H1 (cell line): ENCODE measurements around the gene NT5C1A. TPM values are rescaled to one million over a fixed set of nuclear protein-coding genes. Genes with fewer than 3 reads are reported as not detected.
A peak's percentile ranks its signal among the peaks of the same experiment; 100 is the strongest.

Source experiments
- CTCF ChIA-PET: fragments of 300-600 bp; sonication (Branson Sonifier 250); formaldehyde crosslinking; loops from one replicate; lab custom pipeline; 2021; ENCODE audit not compliant: partially characterized antibody; lab: Charles Lee
- POLR2A ChIA-PET: fragments of 300-600 bp; sonication (Branson Sonifier 250); formaldehyde crosslinking; loops from one replicate; lab custom pipeline; 2021; ENCODE audit warnings: inconsistent platforms; ENCODE audit not compliant: partially characterized antibody; lab: Charles Lee
- DNase-seq, 2 experiments: peaks; one replicate each; pipeline versions ENCODE4 v3.0.0 to v3.0.0-alpha.2; 2010 to 2022; ENCODE audit warnings: low spot score in 2 of 2, low read depth in 1 of 2, mixed read lengths in 1 of 2
- FAIRE-seq: peaks from 2 replicates; lab custom pipeline; 2011; peaks lifted over from hg19 to GRCh38; lab: Jason Lieb, UNC
- H2AFZ ChIP-seq: 2 replicates; pipeline ENCODE4 v1.8.1; 2012; ENCODE audit warnings: low read length, inconsistent platforms
- H2AK5ac ChIP-seq: 2 replicates; pipeline ENCODE4 v1.6.1; 2013; ENCODE audit warnings: low read depth, low read length
- H2BK120ac ChIP-seq: replicated peaks from 2 replicates; pipeline ENCODE3; 2013; ENCODE audit warnings: low read depth, low read length, inconsistent platforms
- H2BK12ac ChIP-seq: 2 replicates; pipeline ENCODE4 v1.6.1; 2013; ENCODE audit warnings: low read depth, low read length
- H2BK15ac ChIP-seq: 2 replicates; pipeline ENCODE4 v1.6.1; 2013; ENCODE audit warnings: low read length
- H2BK20ac ChIP-seq: 2 replicates; pipeline ENCODE4 v1.6.1; 2013; ENCODE audit warnings: low read length
- H2BK5ac ChIP-seq: 2 replicates; pipeline ENCODE4 v1.6.1; 2013; ENCODE audit warnings: low read depth, low read length
- H3K14ac ChIP-seq: 2 replicates; pipeline ENCODE4 v1.6.1; 2013; ENCODE audit warnings: inconsistent platforms; ENCODE audit not compliant: insufficient read length
- H3K18ac ChIP-seq: 2 replicates; pipeline ENCODE4 v1.6.1; 2013; ENCODE audit warnings: low read length; ENCODE audit errors: extremely low read depth
- H3K23ac ChIP-seq: 2 replicates; pipeline ENCODE4 v1.6.1; 2013; ENCODE audit warnings: inconsistent platforms; ENCODE audit not compliant: insufficient read length
- H3K23me2 ChIP-seq: 2 replicates; pipeline ENCODE4 v1.6.1; 2013; ENCODE audit warnings: low read depth, low read length
- H3K27ac ChIP-seq: 2 replicates; pipeline ENCODE4 v1.6.1; 2011; ENCODE audit warnings: low read depth, low read length, inconsistent platforms
- H3K27me3 ChIP-seq, 4 experiments: replicated peaks in 1 of 4; 1 replicate in 1 of 4; 2 replicates in 3 of 4; pipeline versions ENCODE4 v1.6.1 to v1.8.1; 2011 to 2013; ENCODE audit warnings: low read length in 3 of 4, mild to moderate bottlenecking in 3 of 4, inconsistent platforms in 2 of 4, mixed read lengths in 2 of 4, moderate library complexity in 1 of 4; ENCODE audit not compliant: control insufficient read depth in 3 of 4, insufficient read depth in 3 of 4; ENCODE audit errors: extremely low read depth in 1 of 4
- H3K36me3 ChIP-seq, 4 experiments: 2 replicates each; pipeline versions ENCODE4 v1.6.1 to v1.8.1; 2011 to 2013; ENCODE audit warnings: mild to moderate bottlenecking in 4 of 4, low read length in 3 of 4, moderate library complexity in 2 of 4, control low read depth in 1 of 4, inconsistent platforms in 1 of 4; ENCODE audit not compliant: insufficient read depth in 4 of 4, control insufficient read depth in 2 of 4
- H3K4ac ChIP-seq: replicated peaks from 2 replicates; pipeline ENCODE3; 2013; ENCODE audit warnings: low read length, low read depth, mixed read lengths, inconsistent platforms; ENCODE audit not compliant: insufficient read length
- H3K4me1 ChIP-seq, 4 experiments: replicated peaks in 1 of 4; 1 replicate in 1 of 4; 2 replicates in 3 of 4; pipeline versions ENCODE4 v1.6.1 to v1.8.1; 2011 to 2013; ENCODE audit warnings: low read length in 3 of 4, inconsistent platforms in 2 of 4, mixed read lengths in 1 of 4; ENCODE audit not compliant: insufficient read depth in 4 of 4, control insufficient read depth in 3 of 4
- H3K4me2 ChIP-seq, 2 experiments: 2 replicates each; pipeline versions ENCODE4 v1.6.1 to v1.8.1; 2011 to 2013; ENCODE audit warnings: low read depth in 2 of 2, low read length in 2 of 2, control low read depth in 1 of 2, inconsistent platforms in 1 of 2, mild to moderate bottlenecking in 1 of 2; ENCODE audit not compliant: insufficient read depth in 1 of 2
- H3K4me3 ChIP-seq, 4 experiments: fragments of 200-600, 300-600 bp in 1 of 4; sonication (generic), shearing (Covaris generic), sonication (Bioruptor Twin) in 1 of 4; 2 replicates each; pipeline versions ENCODE4 v1.5.1 to v1.8.1; 2011 to 2016; ENCODE audit warnings: low read length in 4 of 4, low read depth in 3 of 4, control low read depth in 2 of 4, inconsistent platforms in 2 of 4, mild to moderate bottlenecking in 2 of 4, mixed read lengths in 1 of 4, moderate library complexity in 1 of 4; ENCODE audit not compliant: insufficient read depth in 2 of 4; ENCODE audit errors: extremely low read depth in 1 of 4
- H3K56ac ChIP-seq: replicated peaks from 2 replicates; pipeline ENCODE3; 2013; ENCODE audit warnings: low read depth, mild to moderate bottlenecking, mixed read lengths, low read length, inconsistent platforms; ENCODE audit not compliant: insufficient read length
- H3K79me1 ChIP-seq: 2 replicates; pipeline ENCODE4 v1.6.1; 2013; ENCODE audit warnings: low read depth, low read length, control low read depth
- H3K79me2 ChIP-seq, 2 experiments: 2 replicates each; pipeline versions ENCODE4 v1.6.1 to v1.8.1; 2012 to 2013; ENCODE audit warnings: low read length in 2 of 2, mild to moderate bottlenecking in 2 of 2, inconsistent platforms in 1 of 2; ENCODE audit not compliant: insufficient read depth in 2 of 2, control insufficient read depth in 1 of 2
- H3K9ac ChIP-seq, 4 experiments: replicated peaks in 1 of 4; 1 replicate in 1 of 4; 2 replicates in 3 of 4; pipeline versions ENCODE4 v1.6.1 to v1.8.1; 2011 to 2013; ENCODE audit warnings: low read depth in 3 of 4, low read length in 3 of 4, control low read depth in 2 of 4, mild to moderate bottlenecking in 2 of 4, moderate library complexity in 2 of 4, inconsistent platforms in 1 of 4; ENCODE audit errors: extremely low read depth in 1 of 4
- H3K9me3 ChIP-seq, 2 experiments: 2 replicates each; pipeline versions ENCODE4 v1.6.1 to v1.8.1; 2012 to 2013; ENCODE audit warnings: mild to moderate bottlenecking in 2 of 2, moderate library complexity in 2 of 2, control low read depth in 1 of 2, inconsistent platforms in 1 of 2, low read depth in 1 of 2, low read length in 1 of 2, mixed read lengths in 1 of 2; ENCODE audit not compliant: insufficient read depth in 2 of 2
- H4K20me1 ChIP-seq, 2 experiments: replicated peaks in 1 of 2; 2 replicates each; pipeline versions ENCODE3 to v1.8.1; 2011 to 2013; ENCODE audit warnings: inconsistent platforms in 2 of 2, low read length in 2 of 2, mild to moderate bottlenecking in 1 of 2; ENCODE audit not compliant: insufficient read depth in 2 of 2, control insufficient read depth in 1 of 2
- H4K5ac ChIP-seq: 2 replicates; pipeline ENCODE4 v1.6.1; 2013; ENCODE audit warnings: low read length, low read depth, mixed read lengths, inconsistent platforms; ENCODE audit not compliant: insufficient read length
- H4K8ac ChIP-seq: 2 replicates; pipeline ENCODE4 v1.8.0; 2013; ENCODE audit warnings: mild to moderate bottlenecking, moderate library complexity, low read length, inconsistent platforms; ENCODE audit not compliant: insufficient read depth; ENCODE audit errors: extremely low read depth
- H4K91ac ChIP-seq: replicated peaks from 2 replicates; pipeline ENCODE3; 2013; ENCODE audit warnings: low read length, mixed read lengths, inconsistent platforms; ENCODE audit not compliant: insufficient read length
- E2F6 ChIP-seq: IDR thresholded peaks from 2 replicates; pipeline ENCODE4 v1.6.1; 2012; ENCODE audit warnings: inconsistent platforms
- EZH2 ChIP-seq: fragments of 200-600 bp; sonication (generic); IDR thresholded peaks from 2 replicates; pipeline ENCODE4 v1.7.1; 2012; ENCODE audit warnings: low read depth, mild to moderate bottlenecking, moderate library complexity, low read length, inconsistent platforms; ENCODE audit not compliant: severe bottlenecking
- HDAC6 ChIP-seq: IDR thresholded peaks from one replicate; pipeline ENCODE4 v1.7.1; 2012; ENCODE audit warnings: low read depth, mild to moderate bottlenecking, inconsistent platforms, low read length, moderate library complexity
- WGBS, 2 experiments: shearing (Covaris generic) in 1 of 2; methylation state at CpG; one replicate each; pipeline versions ENCODE4 v1.1.6 to v1.1.7; 2013 to 2015; ENCODE audit warnings: low lambda C conversion rate in 2 of 2, mixed read lengths in 2 of 2, inconsistent platforms in 1 of 2, low coverage in 1 of 2, missing lambda C conversion rate in 1 of 2; ENCODE audit not compliant: insufficient replicate concordance in 2 of 2, insufficient coverage in 1 of 2, insufficient read length in 1 of 2; ENCODE audit errors: extremely low coverage in 1 of 2, missing lambda C conversion rate in 1 of 2; 5-methylcytosine and 5-hydroxymethylcytosine counted together
- polyA plus RNA-seq, 7 experiments: library from polyadenylated mRNA; depleted of rRNA in 3 of 7; stranded (reverse) in 5 of 7; unstranded in 2 of 7; fragments of >200 nt in 5 of 7; fragments of 200-250 nt in 2 of 7; gene quantifications; 1 replicate in 5 of 7; 2 replicates in 1 of 7; 4 replicates in 1 of 7; pipeline versions ENCODE4 v1.2.1 to v1.2.3, GENCODE V29; 2011 to 2013; ENCODE audit warnings: missing spikeins in 2 of 7, mixed read lengths in 2 of 7
- total RNA-seq: library from RNA; stranded (reverse); fragmentation: NEBNext Ultra II Directional; extraction: Animal tissue kit (Norgen Biotek cat#: 25700); gene quantifications from 2 replicates; pipeline ENCODE4 v1.2.1, GENCODE V29; 2021

The NT5C1A gene
- total and polyA plus RNA-seq, 2 of the 8 experiments (the other 6 are each of a cell fraction or from before 2014, with no cell fraction given), result not detected

DNA sequence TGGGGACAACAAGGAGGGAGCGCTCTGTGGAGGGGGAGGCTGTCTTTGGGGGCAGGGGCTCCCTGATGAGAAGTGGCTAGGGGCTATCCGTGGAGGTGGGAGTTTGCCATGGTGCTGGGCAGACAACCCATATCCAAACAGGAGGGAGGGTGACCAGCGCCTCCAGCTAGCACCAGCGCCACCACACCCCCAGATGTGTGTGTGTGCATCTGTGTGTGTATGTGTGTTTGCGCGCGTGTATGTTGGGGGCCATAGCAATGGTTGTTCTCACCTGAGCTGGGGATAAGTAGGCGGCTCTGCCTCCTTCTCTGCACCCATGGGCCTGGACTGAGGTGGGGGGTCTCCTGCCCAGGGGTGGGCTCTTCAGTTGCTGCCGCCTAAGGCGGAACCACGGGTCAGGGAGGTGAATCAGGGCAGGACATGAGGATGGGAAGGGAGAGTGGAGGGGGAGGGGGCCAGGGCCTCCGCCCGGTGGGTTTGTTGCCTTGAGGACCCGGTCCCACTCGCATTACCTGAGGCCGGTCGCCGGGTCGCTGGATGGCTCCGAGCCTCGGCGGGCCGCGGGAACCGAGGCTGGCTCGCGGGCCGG lies 19.0 kb upstream of the NT5C1A start:
- H3K4ac ChIP-seq, result no peak overlapping the region
- no peak overlapping the region for H2BK12ac ChIP-seq
- H3K27ac ChIP-seq, result no peak overlapping the region
- no peak for FAIRE-seq
- peaks cover 77 to 99% (median 91%) of the 10 kb centered on the region in 4 experiments for H3K27me3 ChIP-seq
- H4K91ac ChIP-seq, result no peak overlapping the region
- no peaks in the 10 kb centered on the region for H3K79me1 ChIP-seq
- H3K23ac ChIP-seq, result no peak overlapping the region
- peaks cover 0 to 8% of the 10 kb centered on the region in 2 experiments for H4K20me1 ChIP-seq
- no peak for DNase-seq
- no peaks in the 10 kb centered on the region for H3K36me3 ChIP-seq
- peak overlapping the region; percentile 75 for H3K4me2 ChIP-seq
- peak overlapping the region in 3 of 4 experiments; percentile 17 to 56 (median 23); a peak in 5 of 8 replicates for H3K4me3 ChIP-seq
- no peak overlapping the region for H2BK5ac ChIP-seq
- CTCF ChIA-PET, result interaction anchor here (0.6 to 5.0 kb wide), 11 partner anchors 10 to 109 kb away, joined by 3 to 40 read pairs (median 3); partner anchors contain the start of gene NT5C1A
- H3K18ac ChIP-seq, result no peak overlapping the region
- H3K9me3 ChIP-seq, result no peaks in the 10 kb centered on the region
- H3K9ac ChIP-seq, result no peak overlapping the region
- no peak overlapping the region for H3K14ac ChIP-seq
- no peak overlapping the region for H2BK15ac ChIP-seq
- no peak overlapping the region for H2BK120ac ChIP-seq
- peaks cover 5% of the 10 kb centered on the region; the same call in 1 of the 2 replicates for H3K23me2 ChIP-seq
- TF ChIP-seq HDAC6 (no peak), EZH2 (peak; percentile 14), E2F6 (peak; percentile 82; the same call in 1 of the 2 replicates)
- no peak overlapping the region for H2BK20ac ChIP-seq
- H3K79me2 ChIP-seq, result no peaks in the 10 kb centered on the region
- POLR2A ChIA-PET, result interaction anchor here (1.3 to 5.7 kb wide), 3 partner anchors 10 to 66 kb away, joined by 3 to 32 read pairs (median 15); partner anchors contain the start of gene NT5C1A
- no peak overlapping the region for H4K8ac ChIP-seq
- H2AK5ac ChIP-seq, result no peak overlapping the region
- no peak overlapping the region for H2AFZ ChIP-seq
- no peak overlapping the region for H4K5ac ChIP-seq
- H3K4me1 ChIP-seq, result peaks cover 0 to 19% (median 7%) of the 10 kb centered on the region in 4 experiments; a peak in 5 of 7 replicates
- no peak overlapping the region for H3K56ac ChIP-seq
- WGBS, 2 experiments, result 18% methylated on average over 28 of the region's 28 CpGs; no CpG with 5 or more reads in 1 of the 2 experiments
